ENCODE measurements around the gene EYS.

- TF ChIP-seq CTCF (IDR thresholded peaks at IDR 0.05 in 2 of 3, conservative IDR thresholded peaks at IDR 0.05 in 1 of 3; ENCODE audit: borderline replicate concordance in 1 of 3, insufficient read depth in 1 of 3, low read depth in 2 of 3, low read length in 2 of 3) (no peak), EZH2phosphoT487 (IDR thresholded peaks at IDR 0.05; ENCODE audit: borderline replicate concordance) (no peak), SIN3A (IDR thresholded peaks at IDR 0.05; ENCODE audit: low read depth) (no peak), POLR2AphosphoS5 (IDR thresholded peaks at IDR 0.05; ENCODE audit: low read depth, low read length) (no peak), POLR2A (IDR thresholded peaks at IDR 0.05; ENCODE audit: borderline replicate concordance, extremely low read depth, insufficient read depth, insufficient read length) (no peak), RAD21 (IDR thresholded peaks at IDR 0.05; ENCODE audit: low read depth) (no peak), EZH2 (IDR thresholded peaks at IDR 0.05) (no peak), ELF1 (IDR thresholded peaks at IDR 0.05; ENCODE audit: borderline replicate concordance, low read depth) (no peak), JUND (IDR thresholded peaks at IDR 0.05) (no peak)
Observed at GRCh38 chr6:64233746-64234145, 1473.3 kb downstream of the EYS start.
